Suprapubic skin (tissue), 4 donors: Measurements from ENCODE around the gene MUC5AC.

Source experiments
- POLR2A ChIP-seq, 2 donors: fragments of 450-650 bp; IDR thresholded peaks; one replicate each; pipeline ENCODE4 v1.6.1; 2017; ENCODE audit warnings: antibody characterized with exemption in 2 of 2, mild to moderate bottlenecking in 2 of 2, moderate library complexity in 2 of 2
- POLR2AphosphoS5 ChIP-seq, 3 donors: sonication (generic); formaldehyde crosslinking; IDR thresholded peaks; one replicate each; pipeline ENCODE4 v1.6.1; 2017; ENCODE audit warnings: antibody characterized with exemption in 3 of 3
- TF ChIP-seq, protein P1 (sequence below), 2 donors: fragments of 200-600 bp in 1 of 2; fragments of 450-650 bp in 1 of 2; sonication (generic) in 1 of 2; IDR thresholded peaks; one replicate each; pipeline ENCODE4 v1.5.1; 2016 to 2019; ENCODE audit warnings: antibody characterized with exemption in 2 of 2, mild to moderate bottlenecking in 1 of 2, moderate library complexity in 1 of 2

DNA sequence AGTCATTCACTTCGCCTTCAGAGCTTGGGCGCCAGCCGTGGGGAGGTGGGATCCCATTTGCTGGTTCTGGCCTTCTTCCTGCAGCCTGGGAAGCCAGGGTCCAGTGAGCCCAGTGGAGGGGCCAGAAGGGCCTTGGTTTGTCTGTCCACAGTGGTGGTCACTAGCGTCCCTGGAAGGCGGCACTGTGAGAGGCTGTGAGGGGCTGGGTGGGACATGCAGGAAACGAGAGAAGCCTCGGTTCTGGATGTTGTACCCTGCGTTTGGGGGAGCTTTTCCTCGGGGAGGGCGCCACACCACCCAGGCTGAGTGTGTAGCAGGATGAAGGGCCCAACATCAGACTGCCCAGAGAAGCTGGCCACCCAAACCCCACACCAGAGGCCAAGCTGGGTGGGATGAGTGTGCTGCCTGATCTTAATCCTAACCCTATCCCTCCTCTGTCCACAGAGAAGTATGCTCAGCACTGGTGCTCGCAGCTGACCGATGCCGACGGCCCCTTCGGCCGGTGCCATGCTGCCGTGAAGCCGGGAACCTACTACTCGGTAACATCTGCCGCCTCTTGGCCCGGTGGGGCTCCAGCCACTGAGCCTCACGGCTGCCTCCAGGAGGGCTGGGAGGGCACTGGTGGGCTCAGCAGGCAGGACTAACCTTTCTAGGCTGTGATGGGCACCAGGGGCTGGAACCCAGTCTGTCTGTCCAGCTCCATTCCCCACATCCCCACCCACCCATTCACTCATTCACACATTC is 14.4 kb downstream of the MUC5AC start:
- TF ChIP-seq, protein P1, sequence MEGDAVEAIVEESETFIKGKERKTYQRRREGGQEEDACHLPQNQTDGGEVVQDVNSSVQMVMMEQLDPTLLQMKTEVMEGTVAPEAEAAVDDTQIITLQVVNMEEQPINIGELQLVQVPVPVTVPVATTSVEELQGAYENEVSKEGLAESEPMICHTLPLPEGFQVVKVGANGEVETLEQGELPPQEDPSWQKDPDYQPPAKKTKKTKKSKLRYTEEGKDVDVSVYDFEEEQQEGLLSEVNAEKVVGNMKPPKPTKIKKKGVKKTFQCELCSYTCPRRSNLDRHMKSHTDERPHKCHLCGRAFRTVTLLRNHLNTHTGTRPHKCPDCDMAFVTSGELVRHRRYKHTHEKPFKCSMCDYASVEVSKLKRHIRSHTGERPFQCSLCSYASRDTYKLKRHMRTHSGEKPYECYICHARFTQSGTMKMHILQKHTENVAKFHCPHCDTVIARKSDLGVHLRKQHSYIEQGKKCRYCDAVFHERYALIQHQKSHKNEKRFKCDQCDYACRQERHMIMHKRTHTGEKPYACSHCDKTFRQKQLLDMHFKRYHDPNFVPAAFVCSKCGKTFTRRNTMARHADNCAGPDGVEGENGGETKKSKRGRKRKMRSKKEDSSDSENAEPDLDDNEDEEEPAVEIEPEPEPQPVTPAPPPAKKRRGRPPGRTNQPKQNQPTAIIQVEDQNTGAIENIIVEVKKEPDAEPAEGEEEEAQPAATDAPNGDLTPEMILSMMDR (IDR thresholded peaks at IDR 0.05): no peak
- no peak for TF ChIP-seq POLR2A (IDR thresholded peaks at IDR 0.05)
- TF ChIP-seq POLR2AphosphoS5 (IDR thresholded peaks at IDR 0.05): no peak
